ENCODE data around the gene POLR3A. TPM values are rescaled to one million over a fixed set of nuclear protein-coding genes. Genes with fewer than 3 reads are reported as not detected.

Gene POLR3A
- total and polyA plus RNA-seq, 2 donors (not counting 1 experiment from before 2014, with no cell fraction given): 5.4 to 18.4 TPM

GRCh38 chr10:77983384-77984341 lies 45.7 kb downstream of the POLR3A start:
- no peaks in the 10 kb centered on the region for H3K27me3 ChIP-seq (replicated peaks in 1 of 4; ENCODE audit: control extremely low read depth in 1 of 4, control insufficient read depth in 3 of 4, insufficient read depth in 4 of 4, low read length in 3 of 4)
- H3K9ac ChIP-seq (ENCODE audit: low read length): no peak overlapping the region
- intact Hi-C loops (cut with micrococcal nuclease): no loop called here
- no peaks in the 10 kb centered on the region for H3K79me2 ChIP-seq (ENCODE audit: control insufficient read depth, insufficient read depth, low read length)
- H3K27me3 Mint-ChIP-seq: no peaks in the 10 kb centered on the region
- ATAC-seq (ENCODE audit: low read depth) (no peak), DNase-seq (no peak)
- POLR2A ChIA-PET: no interaction called here
- CTCF ChIA-PET: interaction anchor here (0.6 kb wide), 1 partner anchor 1391 kb away, joined by 3 read pairs; no protein-coding TSS in a partner anchor
- H3K4me1 ChIP-seq (ENCODE audit: control insufficient read depth in 2 of 2, insufficient read depth in 2 of 2, low read length in 2 of 2): no peaks in the 10 kb centered on the region
- no peaks in the 10 kb centered on the region for H3K9me3 ChIP-seq (ENCODE audit: control extremely low read depth in 1 of 3, control insufficient read depth in 2 of 3, insufficient read depth in 1 of 3, low read length in 2 of 3)
- H3K4me3 Mint-ChIP-seq: no peak overlapping the region
- H3K36me3 ChIP-seq (replicated peaks in 1 of 2; ENCODE audit: control extremely low read depth in 1 of 2, control insufficient read depth in 1 of 2, extremely low read depth in 1 of 2, insufficient read depth in 2 of 2, low read length in 1 of 2): peaks cover 3 to 89% of the 10 kb centered on the region in 2 experiments
- no peaks in the 10 kb centered on the region for H3K9me3 Mint-ChIP-seq (ENCODE audit: insufficient read depth)
- H3K27ac ChIP-seq (ENCODE audit: low read length in 2 of 2): no peak overlapping the region
- TF ChIP-seq EZH2 (IDR thresholded peaks at IDR 0.05; ENCODE audit: borderline replicate concordance, insufficient read depth, low read depth, low read length, poor library complexity, severe bottlenecking): no peak
- no peak for TF ChIP-seq CTCF (IDR thresholded peaks at IDR 0.05)
- H2AFZ ChIP-seq (ENCODE audit: insufficient read depth, low read depth, low read length, poor library complexity, severe bottlenecking): no peak overlapping the region
- H3K4me2 ChIP-seq (replicated peaks; ENCODE audit: low read depth, low read length, poor library complexity, severe bottlenecking): no peak overlapping the region
- no peaks in the 10 kb centered on the region for H3K4me1 Mint-ChIP-seq
- H3K4me3 ChIP-seq (ENCODE audit: control extremely low read depth in 1 of 5, extremely low read depth in 1 of 5, insufficient read depth in 1 of 5, low read depth in 2 of 5, low read length in 4 of 5): no peak overlapping the region
- H3K27ac Mint-ChIP-seq: no peak overlapping the region
- 78% methylated on average over 6 of the region's 16 CpGs for WGBS (ENCODE audit: insufficient coverage)
- H4K20me1 ChIP-seq (ENCODE audit: control insufficient read depth, insufficient read depth, low read length, poor library complexity, severe bottlenecking): no peaks in the 10 kb centered on the region

- intact Hi-C loops (cut with micrococcal nuclease): no loop called here
- POLR2A ChIA-PET: no interaction called here
- Mint-ChIP-seq H3K27me3 (no peaks in the 10 kb centered on the region), H3K4me3 (no peak overlapping the region), H3K27ac (no peak overlapping the region), H3K9me3 (ENCODE audit: insufficient read depth) (no peaks in the 10 kb centered on the region), H3K4me1 (no peaks in the 10 kb centered on the region)
- ATAC-seq (ENCODE audit: low read depth) (no peak), DNase-seq (no peak)
- Histone ChIP-seq H3K9ac (ENCODE audit: low read length) (no peak overlapping the region), H3K4me1 (ENCODE audit: control insufficient read depth in 2 of 2, insufficient read depth in 2 of 2, low read length in 2 of 2) (no peaks in the 10 kb centered on the region), H3K27me3 (replicated peaks in 1 of 4; ENCODE audit: control extremely low read depth in 1 of 4, control insufficient read depth in 3 of 4, insufficient read depth in 4 of 4, low read length in 3 of 4) (no peaks in the 10 kb centered on the region), H3K4me3 (ENCODE audit: control extremely low read depth in 1 of 5, extremely low read depth in 1 of 5, insufficient read depth in 1 of 5, low read depth in 2 of 5, low read length in 4 of 5) (no peak overlapping the region), H4K20me1 (ENCODE audit: control insufficient read depth, insufficient read depth, low read length, poor library complexity, severe bottlenecking) (no peaks in the 10 kb centered on the region), H3K27ac (ENCODE audit: low read length in 2 of 2) (no peak overlapping the region), H2AFZ (ENCODE audit: insufficient read depth, low read depth, low read length, poor library complexity, severe bottlenecking) (no peak overlapping the region), H3K9me3 (ENCODE audit: control extremely low read depth in 1 of 3, control insufficient read depth in 2 of 3, insufficient read depth in 1 of 3, low read length in 2 of 3) (no peaks in the 10 kb centered on the region), H3K79me2 (ENCODE audit: control insufficient read depth, insufficient read depth, low read length) (no peaks in the 10 kb centered on the region), H3K36me3 (replicated peaks in 1 of 2; ENCODE audit: control extremely low read depth in 1 of 2, control insufficient read depth in 1 of 2, extremely low read depth in 1 of 2, insufficient read depth in 2 of 2, low read length in 1 of 2) (peaks cover 3 to 89% of the 10 kb centered on the region in 2 experiments), H3K4me2 (replicated peaks; ENCODE audit: low read depth, low read length, poor library complexity, severe bottlenecking) (no peak overlapping the region)
- WGBS (ENCODE audit: insufficient coverage): over 99% methylated on average over 11 of the region's 13 CpGs
- CTCF ChIA-PET: no interaction called here
- TF ChIP-seq CTCF (IDR thresholded peaks at IDR 0.05): no peak
- TF ChIP-seq EZH2 (IDR thresholded peaks at IDR 0.05; ENCODE audit: borderline replicate concordance, insufficient read depth, low read depth, low read length, poor library complexity, severe bottlenecking): no peak
Observed at GRCh38 chr10:77981281-77981680, 48.0 kb downstream of the POLR3A start.

Measured in B cell (primary cell).